K562 (cell line): ENCODE data around the gene HADHB. TPM values are rescaled to one million over a fixed set of nuclear protein-coding genes. Genes with fewer than 3 reads are reported as not detected.

Experiments used
- DEAF1 ChIP-seq: fragments of 450-650 bp; formaldehyde crosslinking; IDR thresholded peaks from 2 replicates; pipeline ENCODE4 v1.4.0; 2020; ENCODE audit warnings: mild to moderate bottlenecking, moderate library complexity
- HDAC6 ChIP-seq: IDR thresholded peaks from 2 replicates; pipeline ENCODE4 v1.6.1; 2012; ENCODE audit warnings: low read depth, mild to moderate bottlenecking, control low read depth, inconsistent platforms, low read length, moderate library complexity
- ILK ChIP-seq: fragments of 450-650 bp; IDR thresholded peaks from 2 replicates; pipeline ENCODE4 v1.6.1; 2016; ENCODE audit warnings: missing genetic modification characterization, low read depth, mild to moderate bottlenecking, missing compliant biosample characterization, moderate library complexity, borderline replicate concordance
- MIER1 ChIP-seq: fragments of 450-650 bp; IDR thresholded peaks from 2 replicates; pipeline ENCODE4 v1.6.1; 2016; ENCODE audit warnings: antibody characterized with exemption, mild to moderate bottlenecking, low read depth
- POLR2G ChIP-seq: fragments of 200-400 bp; formaldehyde crosslinking; IDR thresholded peaks from 2 replicates; pipeline ENCODE4 v1.6.1; 2017; ENCODE audit warnings: low read depth, mild to moderate bottlenecking, antibody characterized with exemption, low read length, moderate library complexity
- POLR3A ChIP-seq: IDR thresholded peaks from 2 replicates; pipeline ENCODE4 v1.6.1; 2011; ENCODE audit warnings: borderline replicate concordance, mild to moderate bottlenecking, moderate library complexity; ENCODE audit not compliant: insufficient read length, insufficient read depth; ENCODE audit errors: extremely low read depth
- SLC30A9 ChIP-seq: fragments of 250-450 bp; sonication (Bioruptor Pico); IDR thresholded peaks from 2 replicates; pipeline ENCODE4 v1.8.0; 2022; ENCODE audit warnings: mild to moderate bottlenecking, moderate library complexity
- SRSF1 ChIP-seq: fragments of 200-400 bp; formaldehyde crosslinking; IDR thresholded peaks from 2 replicates; pipeline ENCODE4 v1.6.1; 2017; ENCODE audit warnings: mild to moderate bottlenecking, low read depth, low read length, moderate library complexity
- ZBTB1 ChIP-seq: sonication (generic); formaldehyde crosslinking; IDR thresholded peaks from 2 replicates; pipeline ENCODE4 v1.8.1; 2023; ENCODE audit warnings: missing genetic modification reagents, low read depth, mild to moderate bottlenecking, borderline replicate concordance
- ZHX1 ChIP-seq: fragments of 150-350 bp; conservative IDR thresholded peaks from 2 replicates; pipeline ENCODE4 v1.6.1; 2014; ENCODE audit warnings: low read length
- ZNF140 ChIP-seq: fragments of 250-450 bp; sonication (Bioruptor Pico); IDR thresholded peaks from 2 replicates; pipeline ENCODE4 v1.8.0; 2021; ENCODE audit warnings: moderate library complexity, mild to moderate bottlenecking, inconsistent platforms
- ZNF232 ChIP-seq: sonication (generic); formaldehyde crosslinking; IDR thresholded peaks from 2 replicates; pipeline ENCODE4 v1.8.0; 2022; ENCODE audit warnings: mild to moderate bottlenecking, missing genetic modification reagents
- ZNF347 ChIP-seq: fragments of 450-650 bp; formaldehyde crosslinking; IDR thresholded peaks from 2 replicates; pipeline ENCODE4 v1.4.0; 2020; ENCODE audit warnings: low read depth, mild to moderate bottlenecking, moderate library complexity
- ZNF609 ChIP-seq: sonication (generic); formaldehyde crosslinking; IDR thresholded peaks from 2 replicates; pipeline ENCODE4 v1.8.1; 2023; ENCODE audit warnings: missing genetic modification reagents, mild to moderate bottlenecking, borderline replicate concordance
- ZNF830 ChIP-seq: fragments of 250-450 bp; sonication (Bioruptor Pico); IDR thresholded peaks from 2 replicates; pipeline ENCODE4 v1.5.0; 2021; ENCODE audit warnings: mild to moderate bottlenecking
- polyA plus RNA-seq, 8 experiments: library from polyadenylated mRNA; depleted of rRNA in 4 of 8; stranded (reverse) in 5 of 8; unstranded in 3 of 8; fragments of >200 nt; fragmentation: Nextera tagmentation in 2 of 8; fragmentation: Illumina TruSeq in 1 of 8; extraction: Ambion mirVana in 2 of 8; extraction: Trizol in 1 of 8; gene quantifications; 2 replicates each; pipeline versions ENCODE4 v1.2.1 to v1.2.3, GENCODE V29; 2011 to 2014; ENCODE audit warnings: inconsistent platforms in 1 of 8, missing spikeins in 1 of 8
- total RNA-seq, 7 experiments: library from RNA; depleted of rRNA in 6 of 7; stranded (reverse); fragments of >200 nt in 6 of 7; fragmentation: Illumina TruSeq in 2 of 7; extraction: Trizol in 2 of 7; gene quantifications; 2 replicates each; pipeline versions ENCODE4 v1.2.1 to v1.2.3, GENCODE V29; 2011 to 2021; ENCODE audit warnings: low replicate concordance in 1 of 7

HADHB gene
- total and polyA plus RNA-seq, 9 of the 15 experiments (the other 6 are each of a cell fraction or from before 2014, with no cell fraction given): 67.3 to 199 (median 100) TPM

- TF ChIP-seq ZNF609 (no peak), SRSF1 (no peak), MIER1 (no peak), ZNF232 (CRISPR knock-in tag) (0 out of 2 replicates have a peak, but pooled peaks have one; percentile 35), DEAF1 (CRISPR knock-in tag) (no peak), ZNF347 (CRISPR knock-in tag) (no peak), ILK (tag) (no peak), ZNF830 (no peak), ZNF140 (no peak), POLR2G (peak; percentile 96), ZBTB1 (CRISPR knock-in tag) (peak; percentile 78), ZHX1 (0 out of 2 replicates have a peak, but pooled peaks have one; percentile 41), HDAC6 (no peak), SLC30A9 (no peak), POLR3A (no peak)
These were observed at the start of gene HADHB, which contains the start of gene HADHA (continued) for GRCh38 chr2:26244309-26245230.
